Neuronal stem cell (in vitro differentiated cells): ENCODE data around the gene CTCF.

Experiments
- DNase-seq: peaks from one replicate; pipeline ENCODE4 v3.0.0-alpha.2; 2013; ENCODE audit warnings: low spot score
- H2AFZ ChIP-seq: one replicate; pipeline ENCODE4 v1.6.1; 2013; ENCODE audit warnings: mild to moderate bottlenecking, low read length, inconsistent platforms
- H2AK5ac ChIP-seq: 2 replicates; pipeline ENCODE4 v1.6.1; 2013; ENCODE audit warnings: low read depth, mild to moderate bottlenecking, inconsistent platforms, low read length, moderate library complexity, mixed read lengths
- H2BK120ac ChIP-seq: 2 replicates; pipeline ENCODE4 v1.6.1; 2013; ENCODE audit warnings: low read depth, mild to moderate bottlenecking, inconsistent platforms, low read length, moderate library complexity, mixed read lengths
- H2BK12ac ChIP-seq: one replicate; pipeline ENCODE4 v1.6.1; 2013; ENCODE audit warnings: low read length, inconsistent platforms
- H2BK15ac ChIP-seq: 2 replicates; pipeline ENCODE4 v1.6.1; 2013; ENCODE audit warnings: mild to moderate bottlenecking, low read length, inconsistent platforms, mixed read lengths
- H2BK5ac ChIP-seq: one replicate; pipeline ENCODE4 v1.6.1; 2013; ENCODE audit warnings: inconsistent platforms, mild to moderate bottlenecking, low read length, moderate library complexity
- H3K14ac ChIP-seq: one replicate; pipeline ENCODE4 v1.6.1; 2013; ENCODE audit warnings: low read length, inconsistent platforms
- H3K18ac ChIP-seq: 2 replicates; pipeline ENCODE4 v1.6.1; 2013; ENCODE audit warnings: low read length, inconsistent platforms
- H3K23ac ChIP-seq: 2 replicates; pipeline ENCODE4 v1.6.1; 2013; ENCODE audit warnings: low read depth, mild to moderate bottlenecking, mixed read lengths, low read length, inconsistent platforms; ENCODE audit not compliant: poor library complexity
- H3K27ac ChIP-seq: replicated peaks from 3 replicates; pipeline ENCODE4 v1.5.1; 2013; ENCODE audit warnings: low read length, inconsistent platforms
- H3K27me3 ChIP-seq, 3 experiments: 2 replicates each; pipeline ENCODE4 v1.6.1; 2013; ENCODE audit warnings: low read length in 3 of 3, mild to moderate bottlenecking in 2 of 3, inconsistent platforms in 1 of 3, low read depth in 1 of 3, mixed read lengths in 1 of 3, moderate library complexity in 1 of 3; ENCODE audit not compliant: control insufficient read depth in 3 of 3, insufficient read depth in 3 of 3
- H3K36me3 ChIP-seq, 2 donors: replicated peaks in 1 of 2; 2 replicates each; pipeline ENCODE4 v1.6.1; 2013; ENCODE audit warnings: low read length in 2 of 2; ENCODE audit not compliant: control insufficient read depth in 2 of 2, insufficient read depth in 2 of 2
- H3K4ac ChIP-seq: 2 replicates; pipeline ENCODE4 v1.6.1; 2013; ENCODE audit warnings: inconsistent platforms, mild to moderate bottlenecking, low read length, moderate library complexity
- H3K4me1 ChIP-seq, 2 donors: 1 replicate in 1 of 2; 2 replicates in 1 of 2; pipeline ENCODE4 v1.6.1; 2013; ENCODE audit warnings: low read length in 2 of 2, low read depth in 1 of 2; ENCODE audit not compliant: control insufficient read depth in 2 of 2, insufficient read depth in 1 of 2
- H3K4me2 ChIP-seq: one replicate; pipeline ENCODE4 v1.6.1; 2013; ENCODE audit warnings: mild to moderate bottlenecking, low read length, inconsistent platforms; ENCODE audit not compliant: insufficient read depth, poor library complexity, severe bottlenecking
- H3K4me3 ChIP-seq, 2 donors: 2 replicates each; pipeline ENCODE4 v1.5.1; 2013; ENCODE audit warnings: low read length in 2 of 2, mild to moderate bottlenecking in 2 of 2, inconsistent platforms in 1 of 2, moderate library complexity in 1 of 2
- H3K79me1 ChIP-seq: one replicate; pipeline ENCODE4 v1.6.1; 2013; ENCODE audit warnings: low read depth, mild to moderate bottlenecking, inconsistent platforms, low read length, moderate library complexity
- H3K9ac ChIP-seq: one replicate; pipeline ENCODE4 v1.6.1; 2013; ENCODE audit warnings: mild to moderate bottlenecking, low read depth, low read length, inconsistent platforms; ENCODE audit not compliant: poor library complexity
- H3K9me3 ChIP-seq, 2 donors: replicated peaks in 1 of 2; 2 replicates each; pipeline versions ENCODE3 to v1.6.1; 2013; ENCODE audit warnings: low read length in 2 of 2, mild to moderate bottlenecking in 2 of 2, inconsistent platforms in 1 of 2, low read depth in 1 of 2, mixed read lengths in 1 of 2, moderate library complexity in 1 of 2; ENCODE audit not compliant: control insufficient read depth in 2 of 2, insufficient read depth in 1 of 2
- H4K8ac ChIP-seq: one replicate; pipeline ENCODE4 v1.6.1; 2013; ENCODE audit warnings: low read depth, mild to moderate bottlenecking, inconsistent platforms, low read length, moderate library complexity
- H4K91ac ChIP-seq: one replicate; pipeline ENCODE4 v1.6.1; 2013; ENCODE audit warnings: low read length, low read depth, mild to moderate bottlenecking, inconsistent platforms; ENCODE audit not compliant: poor library complexity
- WGBS, 2 donors: extraction: QIAGEN DNeasy Blood & Tissue Kit; methylation state at CpG; one replicate each; pipeline ENCODE4 v1.1.7; 2013; ENCODE audit warnings: missing lambda C conversion rate in 2 of 2, mixed read lengths in 1 of 2; ENCODE audit not compliant: insufficient read length in 2 of 2, insufficient replicate concordance in 1 of 2; ENCODE audit errors: extremely low coverage in 2 of 2; 5-methylcytosine and 5-hydroxymethylcytosine counted together

Gene CTCF

GRCh38 chr16:67549240-67549639 is 13.1 kb upstream of the CTCF start:
- Histone ChIP-seq H2BK12ac (no peak overlapping the region), H2AK5ac (no peak overlapping the region)
- no CpG with 5 or more reads among the region's 4 CpGs for WGBS, 2 donors

GRCh38 chr16:67549936-67550335 is 12.4 kb upstream of the CTCF start:
- no peak overlapping the region for H2BK120ac ChIP-seq
- no peaks in the 10 kb centered on the region for H3K4me1 ChIP-seq
- no peak overlapping the region for H4K91ac ChIP-seq
- WGBS, 2 donors: no CpG with 5 or more reads among the region's 1 CpG
- H4K8ac ChIP-seq: no peak overlapping the region
- no peak overlapping the region for H3K23ac ChIP-seq
- no peak overlapping the region for H3K4me2 ChIP-seq
- H2AFZ ChIP-seq: no peak overlapping the region
- no peaks in the 10 kb centered on the region for H3K27me3 ChIP-seq
- no peak overlapping the region for H3K27ac ChIP-seq
- no peak overlapping the region for H3K9ac ChIP-seq
- H2BK5ac ChIP-seq: no peak overlapping the region
- peaks cover 15 to 50% of the 10 kb centered on the region in 2 donors for H3K36me3 ChIP-seq
- no peaks in the 10 kb centered on the region for H3K79me1 ChIP-seq
- H3K4ac ChIP-seq: no peak overlapping the region
- no peak overlapping the region for H3K4me3 ChIP-seq
- H3K18ac ChIP-seq: no peak overlapping the region
- H3K9me3 ChIP-seq: no peaks in the 10 kb centered on the region
- no peak overlapping the region for H3K14ac ChIP-seq
- no peak overlapping the region for H2AK5ac ChIP-seq
- no peak overlapping the region for H2BK12ac ChIP-seq
- no peak for DNase-seq
- H2BK15ac ChIP-seq: no peak overlapping the region

More at GRCh38 chr16:67549240-67549639, 13.1 kb upstream of the CTCF start:
- no peak overlapping the region for H3K14ac ChIP-seq
- no peak overlapping the region for H3K27ac ChIP-seq
- H2BK15ac ChIP-seq: no peak overlapping the region
- no peak overlapping the region for H2AFZ ChIP-seq
- H2BK120ac ChIP-seq: no peak overlapping the region
- H2BK5ac ChIP-seq: no peak overlapping the region
- no peak overlapping the region for H3K9ac ChIP-seq
- no peak overlapping the region for H3K4me3 ChIP-seq
- H3K4me1 ChIP-seq: no peaks in the 10 kb centered on the region
- H3K79me1 ChIP-seq: no peaks in the 10 kb centered on the region
- H3K27me3 ChIP-seq: no peaks in the 10 kb centered on the region
- H3K9me3 ChIP-seq: no peaks in the 10 kb centered on the region
- no peak overlapping the region for H4K8ac ChIP-seq
- no peak overlapping the region for H3K23ac ChIP-seq
- no peak overlapping the region for H3K4ac ChIP-seq
- no peak overlapping the region for H3K18ac ChIP-seq
- peaks cover 21 to 54% of the 10 kb centered on the region in 2 donors for H3K36me3 ChIP-seq
- no peak overlapping the region for H4K91ac ChIP-seq
- H3K4me2 ChIP-seq: no peak overlapping the region
- DNase-seq: no peak

- no peak overlapping the region for H2BK15ac ChIP-seq
- DNase-seq: no peak
- H2AK5ac ChIP-seq: no peak overlapping the region
- H3K4me2 ChIP-seq: no peak overlapping the region
- WGBS, 2 donors: no CpG with 5 or more reads among the region's 2 CpGs
- no peaks in the 10 kb centered on the region for H3K27me3 ChIP-seq
- H2BK5ac ChIP-seq: no peak overlapping the region
- H4K91ac ChIP-seq: no peak overlapping the region
- no peak overlapping the region for H3K18ac ChIP-seq
- no peak overlapping the region for H3K23ac ChIP-seq
- H2BK120ac ChIP-seq: no peak overlapping the region
- no peak overlapping the region for H3K14ac ChIP-seq
- no peak overlapping the region for H3K9ac ChIP-seq
- H3K9me3 ChIP-seq: no peaks in the 10 kb centered on the region
- H3K4me1 ChIP-seq: no peaks in the 10 kb centered on the region
- H3K4ac ChIP-seq: no peak overlapping the region
- H2AFZ ChIP-seq: no peak overlapping the region
- H3K79me1 ChIP-seq: no peaks in the 10 kb centered on the region
- H3K36me3 ChIP-seq: peaks cover 8 to 39% of the 10 kb centered on the region in 2 donors
- H2BK12ac ChIP-seq: no peak overlapping the region
- no peak overlapping the region for H3K4me3 ChIP-seq
- H3K27ac ChIP-seq: no peak overlapping the region
- no peak overlapping the region for H4K8ac ChIP-seq
Observed at GRCh38 chr16:67551091-67551490, 11.2 kb upstream of the CTCF start.

DNA sequence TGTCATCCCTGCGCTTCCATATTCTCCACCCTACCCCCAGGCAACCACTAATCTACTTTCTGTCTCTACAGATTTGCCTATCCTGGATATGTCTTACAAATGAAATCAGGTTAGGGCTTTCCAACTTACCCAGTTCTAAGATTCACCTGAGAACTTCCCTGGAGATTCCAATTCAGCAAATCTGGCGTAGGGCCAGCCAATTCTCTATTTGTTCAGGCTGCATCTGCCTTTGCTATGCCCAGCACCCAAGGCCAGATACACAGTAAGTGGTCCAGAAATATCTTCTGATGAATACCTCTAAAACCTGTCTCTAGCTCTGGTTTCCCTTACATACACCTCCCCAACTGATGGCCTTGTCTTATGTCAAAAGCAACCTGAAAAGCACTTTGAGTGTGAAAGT is 10.4 kb upstream of the CTCF start:
- Histone ChIP-seq H3K4me1 (no peaks in the 10 kb centered on the region), H2BK120ac (no peak overlapping the region), H3K36me3 (peaks cover 8 to 31% of the 10 kb centered on the region in 2 donors), H4K8ac (no peak overlapping the region), H2AK5ac (no peak overlapping the region), H2AFZ (no peak overlapping the region), H3K79me1 (no peaks in the 10 kb centered on the region), H3K9me3 (no peaks in the 10 kb centered on the region), H3K14ac (no peak overlapping the region), H3K27ac (peak overlapping the region; percentile 31), H2BK15ac (no peak overlapping the region), H3K4ac (no peak overlapping the region), H3K9ac (no peak overlapping the region), H3K23ac (no peak overlapping the region), H3K18ac (no peak overlapping the region), H4K91ac (no peak overlapping the region), H3K4me3 (no peak overlapping the region), H3K27me3 (no peaks in the 10 kb centered on the region), H3K4me2 (no peak overlapping the region), H2BK12ac (no peak overlapping the region), H2BK5ac (no peak overlapping the region)
- no CpG with 5 or more reads among the region's 2 CpGs for WGBS, 2 donors
- DNase-seq: no peak
